Neural cell (in vitro differentiated cells): ENCODE measurements around the gene DPH5. TPM values are rescaled to one million over a fixed set of nuclear protein-coding genes. Genes with fewer than 3 reads are reported as not detected.

ENCODE experiments used
- H2AFZ ChIP-seq: fragments of 200-600, 300-800 bp; sonication (generic), shearing (Covaris generic); 2 replicates; pipeline ENCODE4 v1.6.0; 2014; ENCODE audit warnings: low read depth, mild to moderate bottlenecking, antibody characterized with exemption, low read length, moderate library complexity
- H3F3A ChIP-seq: fragments of 200-600 bp; shearing (Covaris generic); 2 replicates; pipeline ENCODE4 v1.6.1; 2016; ENCODE audit warnings: mild to moderate bottlenecking, moderate library complexity, mixed read lengths, antibody characterized with exemption, low read length; ENCODE audit not compliant: insufficient read depth, poor library complexity, severe bottlenecking
- H3K27ac ChIP-seq: fragments of 200-600, 300-800 bp; sonication (generic), shearing (Covaris generic); 2 replicates; pipeline ENCODE4 v1.5.1; 2014; ENCODE audit warnings: mild to moderate bottlenecking, low read length, moderate library complexity
- H3K27me3 ChIP-seq: fragments of 300-800, 200-600 bp; sonication (generic), shearing (Covaris generic); 2 replicates; pipeline ENCODE4 v1.6.0; 2014; ENCODE audit warnings: mild to moderate bottlenecking, low read depth, low read length, moderate library complexity; ENCODE audit not compliant: insufficient read depth
- H3K36me3 ChIP-seq: fragments of 300-800, 200-600 bp; sonication (generic), shearing (Covaris generic); 2 replicates; pipeline ENCODE4 v1.5.1; 2014; ENCODE audit warnings: mild to moderate bottlenecking, antibody characterized with exemption, low read length, moderate library complexity; ENCODE audit not compliant: insufficient read depth
- H3K4me2 ChIP-seq: fragments of 300-800, 200-600 bp; sonication (generic), shearing (Covaris generic); 2 replicates; pipeline ENCODE4 v1.6.0; 2014; ENCODE audit warnings: mild to moderate bottlenecking, low read length
- H3K4me3 ChIP-seq: fragments of 300-800, 200-600 bp; sonication (generic), shearing (Covaris generic); 2 replicates; pipeline ENCODE4 v1.5.1; 2014; ENCODE audit warnings: mild to moderate bottlenecking, low read length, moderate library complexity
- H3K79me2 ChIP-seq: fragments of 200-600 bp; shearing (Covaris generic); replicated peaks from 2 replicates; pipeline ENCODE4 v1.6.0; 2014; ENCODE audit warnings: mild to moderate bottlenecking, low read length, moderate library complexity; ENCODE audit not compliant: insufficient read depth
- H3K9ac ChIP-seq: fragments of 300-800, 200-600 bp; sonication (generic), shearing (Covaris generic); 2 replicates; pipeline ENCODE4 v1.6.1; 2016; ENCODE audit warnings: mild to moderate bottlenecking, low read length, mixed read lengths
- H3K9me2 ChIP-seq: fragments of 200-600 bp; shearing (Covaris generic); 2 replicates; pipeline ENCODE4 v1.6.1; 2016; ENCODE audit warnings: mild to moderate bottlenecking, low read length, mixed read lengths; ENCODE audit not compliant: insufficient read depth
- H3K9me3 ChIP-seq: fragments of 200-600, 300-800 bp; sonication (generic), shearing (Covaris generic); 2 replicates; pipeline ENCODE4 v1.6.1; 2016; ENCODE audit warnings: mild to moderate bottlenecking, mixed run types, low read length, moderate library complexity, mixed read lengths
- H4K20me1 ChIP-seq: fragments of 200-600 bp; shearing (Covaris generic); 2 replicates; pipeline ENCODE4 v1.6.1; 2016; ENCODE audit warnings: mild to moderate bottlenecking, mixed run types; ENCODE audit not compliant: insufficient read depth
- EP300 ChIP-seq: fragments of 450-650 bp; conservative IDR thresholded peaks from 2 replicates; pipeline ENCODE4 v1.6.1; 2014; ENCODE audit warnings: antibody characterized with exemption, mild to moderate bottlenecking, moderate library complexity; ENCODE audit not compliant: poor library complexity, severe bottlenecking
- EZH2 ChIP-seq: fragments of 200-600, 300-800 bp; shearing (Covaris generic), sonication (generic); IDR thresholded peaks from 2 replicates; pipeline ENCODE4 v1.6.1; 2014; ENCODE audit warnings: antibody characterized with exemption, low read length, borderline replicate concordance, mild to moderate bottlenecking; ENCODE audit not compliant: insufficient read depth, poor library complexity, severe bottlenecking
- MXI1 ChIP-seq: fragments of 450-650 bp; conservative IDR thresholded peaks from 2 replicates; pipeline ENCODE4 v1.6.1; 2014; ENCODE audit warnings: antibody characterized with exemption, mild to moderate bottlenecking; ENCODE audit not compliant: poor library complexity, severe bottlenecking
- POLR2AphosphoS5 ChIP-seq: IDR thresholded peaks from 2 replicates; pipeline ENCODE4 v1.6.1; 2012
- RAD21 ChIP-seq: fragments of 450-650 bp; conservative IDR thresholded peaks from 2 replicates; pipeline ENCODE4 v1.6.1; 2014; ENCODE audit warnings: antibody characterized with exemption, mild to moderate bottlenecking, moderate library complexity
- SMC3 ChIP-seq: fragments of 450-650 bp; conservative IDR thresholded peaks from 2 replicates; pipeline ENCODE4 v1.6.1; 2014; ENCODE audit warnings: antibody characterized with exemption, mild to moderate bottlenecking, moderate library complexity; ENCODE audit not compliant: poor library complexity
- TAF1 ChIP-seq: IDR thresholded peaks from 2 replicates; pipeline ENCODE4 v1.6.1; 2012; ENCODE audit warnings: low read depth
- polyA plus RNA-seq: library from polyadenylated mRNA; depleted of rRNA; stranded (reverse); fragments of >200 nt; gene quantifications from 2 replicates; pipeline ENCODE4 v1.2.3, GENCODE V29; 2014
- TF ChIP-seq, protein P1 (sequence below): fragments of 450-650 bp; IDR thresholded peaks from 2 replicates; pipeline ENCODE4 v1.5.1; 2014; ENCODE audit warnings: antibody characterized with exemption, mild to moderate bottlenecking, moderate library complexity; ENCODE audit not compliant: poor library complexity, severe bottlenecking
- TF ChIP-seq, protein P2 (sequence below): IDR thresholded peaks from 2 replicates; pipeline ENCODE4 v1.6.1; 2012; ENCODE audit warnings: borderline replicate concordance

DPH5 gene
- polyA plus RNA-seq, 1 donor from 2014 or later = 55.7 TPM

DNA sequence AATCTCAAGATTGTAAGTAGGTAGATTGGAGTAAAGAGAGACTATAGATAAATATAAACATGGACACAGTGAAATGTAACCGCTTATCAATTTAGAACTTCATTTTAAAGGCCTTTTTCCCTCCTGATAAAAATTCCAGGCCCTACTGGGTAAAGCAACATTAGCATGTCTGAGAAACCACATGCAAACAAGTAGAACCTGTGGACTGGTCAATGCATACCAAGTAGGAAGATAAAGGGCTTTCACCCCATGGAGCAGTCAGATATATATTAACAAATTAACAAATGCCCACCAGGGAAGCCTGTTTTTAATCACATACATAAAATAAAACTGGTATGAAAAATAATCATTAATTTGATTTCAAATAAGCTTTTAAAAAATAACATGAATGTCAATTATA, 8.1 kb downstream of the DPH5 start:
- Histone ChIP-seq H3K27me3 (no peaks in the 10 kb centered on the region), H3K27ac (no peak overlapping the region), H2AFZ (no peak overlapping the region), H3K9me2 (no peaks in the 10 kb centered on the region), H3K9ac (no peak overlapping the region), H3K79me2 (no peaks in the 10 kb centered on the region), H3K4me2 (no peak overlapping the region), H3K4me3 (no peak overlapping the region), H4K20me1 (no peaks in the 10 kb centered on the region), H3F3A (no peaks in the 10 kb centered on the region), H3K36me3 (peaks cover 8% of the 10 kb centered on the region), H3K9me3 (no peaks in the 10 kb centered on the region)
- TF ChIP-seq EP300 (no peak), RAD21 (no peak), POLR2AphosphoS5 (no peak), TAF1 (no peak), EZH2 (no peak), MXI1 (no peak), SMC3 (no peak)
- TF ChIP-seq, protein P1, sequence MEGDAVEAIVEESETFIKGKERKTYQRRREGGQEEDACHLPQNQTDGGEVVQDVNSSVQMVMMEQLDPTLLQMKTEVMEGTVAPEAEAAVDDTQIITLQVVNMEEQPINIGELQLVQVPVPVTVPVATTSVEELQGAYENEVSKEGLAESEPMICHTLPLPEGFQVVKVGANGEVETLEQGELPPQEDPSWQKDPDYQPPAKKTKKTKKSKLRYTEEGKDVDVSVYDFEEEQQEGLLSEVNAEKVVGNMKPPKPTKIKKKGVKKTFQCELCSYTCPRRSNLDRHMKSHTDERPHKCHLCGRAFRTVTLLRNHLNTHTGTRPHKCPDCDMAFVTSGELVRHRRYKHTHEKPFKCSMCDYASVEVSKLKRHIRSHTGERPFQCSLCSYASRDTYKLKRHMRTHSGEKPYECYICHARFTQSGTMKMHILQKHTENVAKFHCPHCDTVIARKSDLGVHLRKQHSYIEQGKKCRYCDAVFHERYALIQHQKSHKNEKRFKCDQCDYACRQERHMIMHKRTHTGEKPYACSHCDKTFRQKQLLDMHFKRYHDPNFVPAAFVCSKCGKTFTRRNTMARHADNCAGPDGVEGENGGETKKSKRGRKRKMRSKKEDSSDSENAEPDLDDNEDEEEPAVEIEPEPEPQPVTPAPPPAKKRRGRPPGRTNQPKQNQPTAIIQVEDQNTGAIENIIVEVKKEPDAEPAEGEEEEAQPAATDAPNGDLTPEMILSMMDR = no peak
- TF ChIP-seq, protein P2, sequence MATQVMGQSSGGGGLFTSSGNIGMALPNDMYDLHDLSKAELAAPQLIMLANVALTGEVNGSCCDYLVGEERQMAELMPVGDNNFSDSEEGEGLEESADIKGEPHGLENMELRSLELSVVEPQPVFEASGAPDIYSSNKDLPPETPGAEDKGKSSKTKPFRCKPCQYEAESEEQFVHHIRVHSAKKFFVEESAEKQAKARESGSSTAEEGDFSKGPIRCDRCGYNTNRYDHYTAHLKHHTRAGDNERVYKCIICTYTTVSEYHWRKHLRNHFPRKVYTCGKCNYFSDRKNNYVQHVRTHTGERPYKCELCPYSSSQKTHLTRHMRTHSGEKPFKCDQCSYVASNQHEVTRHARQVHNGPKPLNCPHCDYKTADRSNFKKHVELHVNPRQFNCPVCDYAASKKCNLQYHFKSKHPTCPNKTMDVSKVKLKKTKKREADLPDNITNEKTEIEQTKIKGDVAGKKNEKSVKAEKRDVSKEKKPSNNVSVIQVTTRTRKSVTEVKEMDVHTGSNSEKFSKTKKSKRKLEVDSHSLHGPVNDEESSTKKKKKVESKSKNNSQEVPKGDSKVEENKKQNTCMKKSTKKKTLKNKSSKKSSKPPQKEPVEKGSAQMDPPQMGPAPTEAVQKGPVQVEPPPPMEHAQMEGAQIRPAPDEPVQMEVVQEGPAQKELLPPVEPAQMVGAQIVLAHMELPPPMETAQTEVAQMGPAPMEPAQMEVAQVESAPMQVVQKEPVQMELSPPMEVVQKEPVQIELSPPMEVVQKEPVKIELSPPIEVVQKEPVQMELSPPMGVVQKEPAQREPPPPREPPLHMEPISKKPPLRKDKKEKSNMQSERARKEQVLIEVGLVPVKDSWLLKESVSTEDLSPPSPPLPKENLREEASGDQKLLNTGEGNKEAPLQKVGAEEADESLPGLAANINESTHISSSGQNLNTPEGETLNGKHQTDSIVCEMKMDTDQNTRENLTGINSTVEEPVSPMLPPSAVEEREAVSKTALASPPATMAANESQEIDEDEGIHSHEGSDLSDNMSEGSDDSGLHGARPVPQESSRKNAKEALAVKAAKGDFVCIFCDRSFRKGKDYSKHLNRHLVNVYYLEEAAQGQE = no peak

DNA sequence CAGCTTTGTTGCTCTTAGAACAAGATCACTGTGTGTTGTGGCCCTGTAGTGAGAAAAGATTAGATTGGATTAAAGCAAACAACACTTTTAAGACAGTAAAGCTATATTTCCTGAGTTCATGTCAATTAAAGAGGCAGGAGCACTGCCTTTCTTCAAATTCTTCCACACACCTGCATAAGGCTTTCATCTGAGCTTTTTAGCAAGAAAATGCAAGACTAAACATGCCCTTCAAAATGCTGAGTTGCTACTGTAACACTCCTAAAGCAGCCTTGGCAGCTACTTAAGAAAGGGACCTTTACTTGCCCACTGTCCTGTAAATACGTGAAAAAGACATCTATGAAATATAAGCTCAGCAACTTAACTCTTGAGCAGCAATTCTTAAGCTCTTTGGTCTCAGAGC, 11.8 kb downstream of the DPH5 start:
- H3K4me3 ChIP-seq = no peak overlapping the region
- H3K27ac ChIP-seq = no peak overlapping the region
- no peaks in the 10 kb centered on the region for H3F3A ChIP-seq
- H4K20me1 ChIP-seq = no peaks in the 10 kb centered on the region
- no peak overlapping the region for H3K9ac ChIP-seq
- no peaks in the 10 kb centered on the region for H3K79me2 ChIP-seq
- no peak overlapping the region for H3K4me2 ChIP-seq
- no peaks in the 10 kb centered on the region for H3K27me3 ChIP-seq
- no peaks in the 10 kb centered on the region for H3K9me2 ChIP-seq
- TF ChIP-seq SMC3 (no peak), POLR2AphosphoS5 (no peak), EP300 (no peak), TAF1 (no peak)
- TF ChIP-seq, protein P2 = no peak
- H3K9me3 ChIP-seq = no peaks in the 10 kb centered on the region
- H2AFZ ChIP-seq = no peak overlapping the region
- H3K36me3 ChIP-seq = peaks cover 11% of the 10 kb centered on the region
